ENCODE data around the gene AP3D1.

GRCh38 chr19:2138061-2138728 is 13.2 kb downstream of the AP3D1 start:
- no peak for TF ChIP-seq CTCF (IDR thresholded peaks at IDR 0.05)
- no peak for TF ChIP-seq POLR2AphosphoS5 (IDR thresholded peaks at IDR 0.05)
